Measurements from ENCODE around the gene SPEF2.

SPEF2 gene

DNA sequence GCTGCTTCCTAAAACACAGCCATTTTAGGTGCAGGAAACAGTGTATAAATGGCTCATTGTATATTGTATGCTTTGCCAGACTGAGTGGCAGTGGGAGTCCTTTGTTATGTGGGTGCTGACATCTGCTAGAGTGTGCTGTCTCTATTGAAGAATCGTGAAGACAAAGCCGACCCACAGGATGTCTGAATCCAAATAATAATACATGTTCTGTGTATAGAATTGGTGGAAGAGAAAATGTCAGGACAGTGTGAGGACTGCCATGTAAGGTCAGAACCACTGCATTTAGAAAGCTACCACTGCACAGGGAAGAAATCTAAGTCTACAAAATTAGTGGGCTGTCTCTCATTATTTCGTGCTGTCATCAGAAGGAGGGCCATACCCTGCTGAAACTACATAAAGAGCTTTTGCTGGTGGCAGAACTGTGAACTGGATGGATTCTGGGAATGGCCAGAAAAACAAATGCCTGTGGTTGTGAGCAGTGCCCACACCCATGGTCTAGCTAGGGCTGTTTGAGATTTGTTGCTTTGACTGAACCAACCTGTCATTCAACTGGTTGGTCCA, 241.5 kb downstream of the SPEF2 start:
- no peak for DNase-seq

DNA sequence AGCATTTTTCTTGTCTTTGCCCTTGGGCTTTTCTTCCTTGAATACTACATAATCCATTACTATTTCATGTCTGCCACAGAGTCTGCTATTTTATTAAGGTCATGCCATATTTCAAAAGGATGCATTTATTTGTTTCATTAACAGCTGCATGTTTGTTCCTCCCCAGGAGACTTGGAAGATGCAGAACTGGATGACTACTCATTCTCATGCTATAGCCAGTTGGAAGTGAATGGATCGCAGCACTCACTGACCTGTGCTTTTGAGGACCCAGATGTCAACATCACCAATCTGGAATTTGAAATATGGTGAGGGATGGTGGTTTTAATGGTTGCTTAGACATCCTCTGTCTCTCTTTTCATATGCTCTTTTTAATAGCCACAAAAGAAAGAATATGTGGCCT, 243.0 kb downstream of the SPEF2 start:
- DNase-seq, result no peak

DNA sequence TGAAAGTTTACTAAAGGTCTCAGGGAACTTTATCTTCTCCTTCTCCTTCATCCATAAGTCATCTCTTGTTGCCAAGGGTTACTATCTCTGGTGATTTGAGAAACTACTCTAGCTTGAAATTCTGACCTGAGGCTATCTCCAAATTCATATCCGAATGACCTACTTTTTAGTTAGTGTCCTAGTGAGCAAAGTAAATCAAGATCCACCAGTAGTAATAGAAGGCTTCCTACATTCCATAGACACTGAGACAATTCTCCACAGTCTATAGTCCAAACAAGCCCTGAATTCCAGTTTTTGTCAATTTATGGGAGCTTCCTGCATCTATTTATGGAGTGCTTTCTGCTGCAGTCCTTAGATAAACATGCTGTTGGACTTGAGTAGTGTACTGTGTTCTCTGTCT, 244.1 kb downstream of the SPEF2 start:
- no peak for DNase-seq

DNA sequence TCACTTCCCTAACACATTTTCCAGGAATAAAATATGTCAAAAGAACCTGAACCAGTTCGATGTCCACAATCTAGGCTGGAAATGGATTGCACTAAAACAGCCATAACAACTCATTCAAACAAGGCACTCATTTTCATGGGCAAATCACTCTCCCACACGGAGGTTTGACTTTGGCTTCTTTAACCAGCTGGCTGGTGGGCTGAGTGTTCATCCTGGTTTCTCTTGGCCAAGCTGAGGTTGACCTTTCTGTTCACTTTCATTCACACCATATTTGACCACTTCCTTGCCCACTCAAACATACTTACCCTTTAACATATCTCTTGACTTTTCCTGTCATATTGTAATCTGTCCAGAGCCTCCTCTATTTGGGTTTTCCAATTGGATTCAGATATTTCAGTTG, 244.5 kb downstream of the SPEF2 start:
- no peak for DNase-seq

DNA sequence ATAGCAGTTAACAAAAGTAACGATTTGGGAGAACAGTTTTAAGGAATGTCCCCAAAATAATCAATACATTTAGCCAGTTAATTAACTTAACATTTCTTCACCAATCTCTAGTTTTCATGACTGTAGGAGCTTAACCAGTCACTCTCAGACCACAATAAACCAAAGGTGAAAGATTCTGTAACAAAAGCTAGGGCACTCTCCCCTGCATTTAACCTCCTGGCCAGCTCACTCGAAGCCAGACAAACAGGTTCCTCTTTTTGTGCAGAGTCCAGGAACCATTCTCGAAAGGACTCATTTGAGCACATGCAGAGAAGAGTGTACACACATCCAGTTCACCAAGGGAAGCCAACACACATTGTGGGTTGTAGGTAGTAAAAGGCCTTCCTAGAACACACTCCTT, 245.5 kb downstream of the SPEF2 start:
- no peak for DNase-seq

Measured in NCI-H2107 (cell line).